ENCODE results near the gene PRXL2A. TPM values are rescaled to one million over a fixed set of nuclear protein-coding genes. Genes with fewer than 3 reads are reported as not detected.

Gene PRXL2A
- total RNA-seq, 2 experiments from 2014 or later: 4.5 to 5.2 TPM

- Mint-ChIP-seq H3K4me1 (peaks cover 85% of the 10 kb centered on the region), H3K27me3 (no peaks in the 10 kb centered on the region), H3K9me3 (no peaks in the 10 kb centered on the region), H3K27ac (peak overlapping the region; percentile 97), H3K36me3 (ENCODE audit: low read depth) (peaks cover 77% of the 10 kb centered on the region), H3K4me3 (peak overlapping the region; percentile 94)
- CTCF ChIA-PET: interaction anchor here (0.6 to 24.7 kb wide), 15 partner anchors 10 to 81 kb away, joined by 3 to 414 read pairs (median 6); no protein-coding TSS in a partner anchor
- POLR2A ChIA-PET: interaction anchor here (0.8 to 21.7 kb wide), 10 partner anchors 9 to 78 kb away, joined by 3 to 404 read pairs (median 4); no protein-coding TSS in a partner anchor
- peak; percentile 88 for DNase-seq
Measured at GRCh38 chr10:80459047-80459865, 50.9 kb downstream of the PRXL2A start.

DNA sequence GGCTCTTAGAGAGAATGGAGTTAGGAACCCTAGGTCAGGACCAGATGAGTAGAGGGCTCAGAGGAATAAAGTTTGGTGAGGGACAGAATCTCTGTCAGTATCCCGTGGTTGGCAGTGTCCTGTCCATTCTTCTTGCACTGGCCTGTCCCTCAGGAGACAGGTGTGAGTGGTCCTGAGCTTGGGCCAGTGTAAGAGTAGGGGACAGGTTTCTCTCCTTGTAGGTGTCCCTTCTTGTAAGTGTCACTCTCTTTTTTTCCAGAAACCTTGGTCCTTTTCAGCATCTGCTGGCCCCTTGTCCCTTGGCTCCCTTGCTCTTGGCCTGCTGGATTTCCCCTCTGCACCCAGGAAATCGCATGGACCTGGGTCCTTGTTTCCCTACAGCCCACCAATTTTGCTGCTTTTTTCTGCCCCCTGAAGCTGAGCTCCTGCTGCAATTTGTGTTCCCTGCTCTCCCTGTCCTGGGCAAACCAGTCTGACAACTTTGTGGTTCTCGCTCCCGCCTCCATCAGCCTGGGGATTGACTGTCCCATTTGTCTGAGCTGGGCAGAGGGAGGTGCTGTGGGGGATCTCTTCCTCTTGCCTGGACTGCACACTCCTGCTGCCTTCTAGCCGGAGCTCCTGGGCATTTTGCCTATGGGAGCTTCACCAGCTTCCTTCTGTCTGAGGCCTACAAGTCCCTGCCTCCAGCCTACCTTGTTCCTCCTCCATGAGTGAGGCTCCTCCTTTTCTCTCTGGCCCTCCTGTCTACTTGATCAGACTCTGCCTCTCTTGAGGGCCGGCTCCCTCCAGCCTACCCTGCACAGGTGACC lies 52.3 kb downstream of the PRXL2A start:
- CTCF ChIA-PET: interaction anchor here (0.6 to 24.7 kb wide), 9 partner anchors 9 to 53 kb away, joined by 3 to 414 read pairs (median 13); no protein-coding TSS in a partner anchor
- Mint-ChIP-seq H3K36me3 (ENCODE audit: low read depth) (peaks cover 73% of the 10 kb centered on the region), H3K4me3 (peak overlapping the region; percentile 94), H3K27ac (peak overlapping the region; percentile 97), H3K27me3 (no peaks in the 10 kb centered on the region), H3K4me1 (peaks cover 98% of the 10 kb centered on the region), H3K9me3 (no peaks in the 10 kb centered on the region)
- POLR2A ChIA-PET: interaction anchor here (1.1 to 21.7 kb wide), 8 partner anchors 8 to 40 kb away, joined by 3 to 404 read pairs (median 7); no protein-coding TSS in a partner anchor
- no peak for DNase-seq

DNA sequence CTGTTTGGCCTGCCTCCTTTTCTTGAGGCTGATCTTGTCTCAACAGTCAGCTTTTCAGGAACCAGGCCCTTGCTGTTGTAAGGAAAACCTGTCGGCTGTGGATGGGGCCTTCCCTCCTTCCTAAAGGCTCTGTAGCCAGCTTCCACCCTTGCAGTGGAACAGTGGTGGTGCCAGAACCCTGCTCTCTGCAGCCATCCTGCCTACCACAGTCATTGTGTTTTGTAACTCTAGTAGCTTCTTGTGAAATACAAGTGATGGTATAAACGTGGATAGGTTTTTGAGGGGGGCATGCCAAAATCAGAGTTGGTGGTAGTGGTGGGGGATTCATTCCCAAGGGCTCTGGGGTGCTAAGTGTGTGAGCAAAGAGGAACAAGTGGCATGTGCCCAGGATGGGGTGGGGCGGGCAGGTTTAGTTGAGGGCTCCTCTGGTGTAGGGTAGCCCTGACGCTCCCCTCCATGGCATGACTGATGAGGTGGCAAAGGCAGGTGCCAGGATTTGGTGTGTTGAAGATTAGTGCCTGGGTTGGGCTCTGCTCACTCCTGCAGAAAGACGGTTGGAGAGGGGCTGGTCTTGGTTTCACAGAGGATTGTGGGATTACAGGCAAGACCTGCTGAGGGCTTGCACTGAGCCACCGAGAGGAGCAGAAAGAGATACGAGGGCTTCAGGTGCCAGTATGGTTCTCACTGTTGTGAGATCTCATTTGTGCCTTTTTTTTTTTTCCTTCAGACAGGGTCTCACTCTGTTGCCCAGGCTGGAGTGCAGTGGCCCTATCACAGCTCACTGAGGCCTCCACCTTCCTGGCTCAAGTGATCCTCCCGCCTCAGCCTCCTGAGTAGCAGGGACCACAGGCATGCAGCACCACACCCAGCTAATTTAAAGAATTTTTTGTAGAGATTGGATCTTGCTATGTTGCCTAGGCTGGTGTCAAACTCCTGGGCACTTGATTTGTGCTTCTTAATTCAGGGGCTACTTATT lies 53.1 kb downstream of the PRXL2A start:
- CTCF ChIA-PET: interaction anchor here (0.8 to 24.7 kb wide), 7 partner anchors 8 to 84 kb away, joined by 3 to 414 read pairs (median 3); no protein-coding TSS in a partner anchor
- peaks cover 99% of the 10 kb centered on the region for H3K4me1 Mint-ChIP-seq
- H3K36me3 Mint-ChIP-seq (ENCODE audit: low read depth): peaks cover 65% of the 10 kb centered on the region
- POLR2A ChIA-PET: interaction anchor here (1.1 to 21.7 kb wide), 7 partner anchors 7 to 39 kb away, joined by 3 to 404 read pairs (median 8); no protein-coding TSS in a partner anchor
- H3K27me3 Mint-ChIP-seq: no peaks in the 10 kb centered on the region
- no peaks in the 10 kb centered on the region for H3K9me3 Mint-ChIP-seq
- H3K4me3 Mint-ChIP-seq: peak overlapping the region; percentile 94
- DNase-seq: no peak
- peak overlapping the region; percentile 97 for H3K27ac Mint-ChIP-seq

DNA sequence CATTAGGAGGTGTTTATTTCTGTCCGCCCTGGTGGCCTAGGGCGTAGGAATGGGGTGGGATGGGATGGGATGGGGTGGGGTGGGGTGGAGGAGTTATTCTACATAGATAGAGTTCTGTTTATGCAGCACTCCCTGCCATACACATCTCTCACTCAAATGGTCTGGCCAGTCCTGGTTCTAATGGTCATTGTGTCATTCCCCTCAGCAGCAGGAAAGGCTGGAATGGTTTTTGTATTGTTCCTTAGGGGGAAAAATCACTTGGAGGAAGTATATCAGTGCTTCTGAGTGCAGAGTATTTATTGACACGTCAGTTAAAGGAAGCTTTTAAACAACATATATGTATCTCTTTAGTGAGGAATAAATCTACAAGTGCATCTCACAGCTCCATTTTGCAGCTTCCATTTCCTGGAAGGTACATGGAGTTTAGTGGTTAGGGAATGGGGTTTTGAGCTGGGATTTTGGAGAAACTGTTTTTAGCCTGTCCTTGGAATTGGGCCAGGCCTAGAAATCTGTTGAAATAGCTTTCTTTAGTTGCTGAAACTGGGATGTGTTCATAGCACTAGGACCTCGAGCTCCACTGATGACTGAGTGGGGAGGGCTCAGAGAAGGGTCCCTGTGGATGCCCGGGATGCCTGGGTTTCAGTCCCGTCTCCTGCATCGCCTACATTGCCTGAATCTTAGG lies 54.1 kb downstream of the PRXL2A start:
- CTCF ChIA-PET: interaction anchor here (0.7 to 24.7 kb wide), 6 partner anchors 8 to 85 kb away, joined by 3 to 414 read pairs (median 3); partner anchors contain the start of gene TSPAN14
- Mint-ChIP-seq H3K9me3 (no peaks in the 10 kb centered on the region), H3K27ac (peak overlapping the region; percentile 97), H3K4me1 (peaks cover 99% of the 10 kb centered on the region), H3K36me3 (ENCODE audit: low read depth) (peaks cover 65% of the 10 kb centered on the region), H3K27me3 (no peaks in the 10 kb centered on the region), H3K4me3 (peak overlapping the region; percentile 28)
- DNase-seq: no peak
- POLR2A ChIA-PET: interaction anchor here (1.6 to 21.7 kb wide), 7 partner anchors 5 to 38 kb away, joined by 6 to 404 read pairs (median 11); partner anchors contain the start of gene TSPAN14

DNA sequence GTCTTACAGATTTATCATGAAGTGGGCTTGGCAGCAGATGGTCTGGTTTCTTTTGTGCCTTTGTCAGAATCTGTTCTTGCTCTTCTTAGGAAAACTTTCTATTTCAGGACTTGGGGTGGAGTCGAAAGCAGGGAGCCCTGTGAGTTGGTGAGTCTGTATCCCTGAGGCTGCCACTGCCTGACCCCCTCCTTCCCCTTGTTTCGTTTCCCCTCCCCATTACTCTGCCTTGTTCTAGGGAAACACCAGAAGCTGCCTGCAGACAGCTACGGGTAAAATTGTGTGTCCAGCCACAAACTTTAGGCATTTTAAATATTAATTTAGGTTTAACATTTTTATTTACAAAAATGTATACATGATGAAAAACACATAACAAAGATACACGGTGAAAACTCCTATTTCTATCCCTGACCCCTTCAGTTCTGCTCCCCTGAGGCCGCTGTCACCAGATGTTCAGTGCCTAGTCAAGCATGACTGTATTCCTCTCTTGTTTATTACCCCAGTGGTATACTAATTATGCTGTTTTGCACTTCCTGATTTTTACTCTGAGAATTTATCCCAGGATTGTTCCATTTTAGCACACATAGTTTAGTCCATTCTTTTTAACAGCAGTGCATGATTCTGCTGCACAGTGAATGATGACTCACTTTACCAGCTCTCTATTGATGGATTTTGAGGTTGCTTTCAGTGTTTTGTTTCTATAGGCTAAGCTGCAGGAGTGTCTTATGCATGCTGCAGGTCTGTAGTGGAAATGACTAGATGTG lies 54.8 kb downstream of the PRXL2A start:
- CTCF ChIA-PET: interaction anchor here (0.7 to 24.7 kb wide), 5 partner anchors 9 to 41 kb away, joined by 3 to 414 read pairs (median 3); partner anchors contain the start of gene TSPAN14
- peaks cover 63% of the 10 kb centered on the region for H3K36me3 Mint-ChIP-seq (ENCODE audit: low read depth)
- POLR2A ChIA-PET: interaction anchor here (1.0 to 21.7 kb wide), 7 partner anchors 5 to 38 kb away, joined by 5 to 404 read pairs (median 11); partner anchors contain the start of gene TSPAN14

GRCh38 chr10:80463868-80464267 lies 55.5 kb downstream of the PRXL2A start:
- Mint-ChIP-seq H3K4me3 (peak overlapping the region; percentile 68), H3K27ac (peak overlapping the region; percentile 90), H3K27me3 (no peaks in the 10 kb centered on the region), H3K9me3 (no peaks in the 10 kb centered on the region), H3K36me3 (ENCODE audit: low read depth) (peaks cover 64% of the 10 kb centered on the region), H3K4me1 (peaks cover 99% of the 10 kb centered on the region)
- ChIA-PET CTCF (interaction anchor here (1.9 to 24.7 kb wide), 2 partner anchors 20 to 41 kb away, joined by 6 to 414 read pairs; no protein-coding TSS in a partner anchor), POLR2A (interaction anchor here (0.8 to 21.7 kb wide), 8 partner anchors 6 to 37 kb away, joined by 3 to 404 read pairs (median 9); partner anchors contain the start of gene TSPAN14)
- no peak for DNase-seq

More for the DNA sequence above, 54.8 kb downstream of the PRXL2A start:
- no peak for DNase-seq
- Mint-ChIP-seq H3K4me1 (peaks cover 99% of the 10 kb centered on the region), H3K27ac (peak overlapping the region; percentile 90), H3K27me3 (no peaks in the 10 kb centered on the region), H3K4me3 (peak overlapping the region; percentile 68), H3K9me3 (no peaks in the 10 kb centered on the region)

DNA sequence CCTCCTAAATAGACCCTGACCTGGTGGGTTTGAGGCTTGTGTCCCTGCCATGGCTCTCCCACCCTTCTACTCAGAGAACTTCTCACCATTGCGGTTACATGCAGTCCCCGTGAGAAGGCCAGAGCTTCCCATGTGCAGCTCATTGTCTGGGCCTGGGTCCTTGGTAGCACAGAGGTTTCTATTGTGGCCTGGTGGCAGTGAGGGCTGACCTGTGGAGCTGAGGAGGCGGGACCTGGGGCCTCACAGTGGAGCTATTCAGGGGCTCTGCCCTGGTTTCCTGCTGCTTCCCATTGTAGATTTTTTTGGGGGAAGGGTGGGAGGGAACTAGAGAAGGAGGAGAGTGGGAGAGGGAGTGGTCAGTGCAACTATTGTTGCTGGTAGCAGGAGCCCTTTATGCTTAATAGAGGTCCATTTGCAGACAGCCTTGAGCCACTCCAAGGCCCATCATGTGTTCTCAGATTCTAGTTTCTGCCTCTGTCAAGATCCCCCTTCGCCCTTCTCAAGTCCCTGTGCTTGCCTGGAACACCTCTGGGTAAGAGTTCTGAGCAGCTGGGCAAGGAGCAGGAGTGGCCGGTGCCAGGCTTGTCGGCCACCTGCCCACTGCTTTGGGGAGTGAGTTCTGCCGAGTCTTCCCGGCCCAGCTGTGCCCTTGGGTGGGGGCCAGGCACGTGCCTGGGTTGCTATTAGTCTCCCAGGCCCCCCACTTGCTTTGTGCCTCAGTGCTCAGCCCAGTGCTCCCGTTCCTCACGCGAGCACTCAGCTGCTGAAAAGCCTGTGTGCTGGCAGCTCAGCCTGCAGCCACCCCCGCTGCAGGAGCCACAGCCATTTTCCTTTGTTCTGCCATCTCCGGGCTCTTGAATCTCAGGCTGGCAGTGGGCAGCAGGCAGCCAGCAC lies 56.5 kb downstream of the PRXL2A start:
- CTCF ChIA-PET: interaction anchor here (4.6 to 24.7 kb wide), 3 partner anchors 7 to 40 kb away, joined by 27 to 414 read pairs (median 82); partner anchors contain the start of gene TSPAN14
- peak overlapping the region; percentile 90 for H3K27ac Mint-ChIP-seq
- DNase-seq: no peak

DNA sequence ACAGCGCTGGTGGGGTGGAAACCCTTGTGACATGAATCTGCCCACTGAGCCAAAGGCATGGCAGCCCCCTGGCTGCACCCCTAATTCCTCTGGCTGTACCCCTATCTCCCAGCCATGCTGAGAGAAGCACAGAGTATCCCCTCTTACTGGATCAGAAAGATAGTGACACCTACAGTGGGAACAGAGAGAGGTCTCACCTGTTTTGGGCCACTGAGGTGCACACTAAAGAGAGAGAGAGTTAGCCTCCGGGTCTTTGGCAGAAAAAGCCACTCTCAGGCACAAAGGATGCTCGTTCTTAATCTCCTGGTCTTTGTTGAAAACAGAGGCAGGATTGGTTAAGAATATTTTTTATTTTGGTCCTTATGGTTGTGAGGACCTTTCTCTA lies 57.1 kb downstream of the PRXL2A start:
- Mint-ChIP-seq H3K9me3 (no peaks in the 10 kb centered on the region), H3K36me3 (ENCODE audit: low read depth) (peaks cover 60% of the 10 kb centered on the region), H3K4me1 (peaks cover 98% of the 10 kb centered on the region), H3K27me3 (no peaks in the 10 kb centered on the region), H3K4me3 (peak overlapping the region; percentile 65), H3K27ac (peak overlapping the region; percentile 90)
- POLR2A ChIA-PET: interaction anchor here (1.2 to 21.7 kb wide), 4 partner anchors 8 to 35 kb away, joined by 3 to 404 read pairs (median 258); partner anchors contain the start of gene TSPAN14
- CTCF ChIA-PET: interaction anchor here (2.8 to 24.7 kb wide), 4 partner anchors 8 to 39 kb away, joined by 7 to 414 read pairs (median 54); partner anchors contain the start of gene TSPAN14
- no peak for DNase-seq

More for the DNA sequence above, 56.5 kb downstream of the PRXL2A start:
- Mint-ChIP-seq H3K27me3 (no peaks in the 10 kb centered on the region), H3K4me1 (peaks cover 99% of the 10 kb centered on the region), H3K36me3 (ENCODE audit: low read depth) (peaks cover 61% of the 10 kb centered on the region), H3K4me3 (peak overlapping the region; percentile 68), H3K9me3 (no peaks in the 10 kb centered on the region)
- POLR2A ChIA-PET: interaction anchor here (0.8 to 21.7 kb wide), 7 partner anchors 7 to 36 kb away, joined by 3 to 404 read pairs (median 11); partner anchors contain the start of gene TSPAN14

DNA sequence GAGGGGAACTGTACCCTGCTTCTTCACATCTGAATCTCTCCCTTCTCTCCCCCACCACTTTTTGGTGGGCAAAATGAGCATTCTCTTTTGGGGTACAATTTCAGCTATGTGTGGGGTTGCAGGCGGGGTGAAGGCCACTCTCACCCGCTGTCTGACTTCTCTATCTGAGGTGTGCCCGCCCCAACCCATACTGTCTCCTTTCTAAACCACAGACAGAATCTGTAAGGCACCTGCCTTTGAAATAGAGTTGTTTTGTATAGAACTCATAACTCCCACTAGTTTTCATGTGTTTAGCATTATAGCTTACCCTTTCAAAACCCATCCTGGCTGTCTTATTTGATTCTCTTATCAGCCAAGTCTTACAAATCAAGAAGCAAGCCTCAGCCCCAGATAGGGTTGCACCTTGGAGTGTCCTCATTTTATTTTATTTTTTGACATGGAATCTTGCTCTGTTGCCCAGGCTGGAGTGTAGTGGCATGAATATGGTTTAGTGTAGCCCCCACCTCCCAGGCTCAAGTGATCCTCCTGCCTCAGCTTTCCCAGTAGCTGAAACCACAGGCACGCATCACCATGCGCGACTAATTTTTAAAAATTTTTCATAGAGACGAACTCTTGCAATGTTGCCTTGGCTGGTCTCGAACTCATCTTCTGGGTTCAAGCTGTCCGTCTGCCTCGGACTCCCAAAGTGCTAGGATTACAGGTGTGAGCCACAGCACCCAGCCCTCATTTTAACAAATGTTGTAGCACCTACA lies 57.7 kb downstream of the PRXL2A start:
- peaks cover 60% of the 10 kb centered on the region for H3K36me3 Mint-ChIP-seq (ENCODE audit: low read depth)

More for the DNA sequence above, 57.7 kb downstream of the PRXL2A start:
- H3K27ac Mint-ChIP-seq: peak overlapping the region; percentile 90
- H3K4me3 Mint-ChIP-seq: peak overlapping the region; percentile 65
- H3K27me3 Mint-ChIP-seq: no peaks in the 10 kb centered on the region
- peaks cover 98% of the 10 kb centered on the region for H3K4me1 Mint-ChIP-seq
- POLR2A ChIA-PET: interaction anchor here (1.2 to 21.7 kb wide), 5 partner anchors 7 to 35 kb away, joined by 3 to 404 read pairs (median 182); partner anchors contain the start of gene TSPAN14
- H3K9me3 Mint-ChIP-seq: no peaks in the 10 kb centered on the region
- CTCF ChIA-PET: interaction anchor here (1.6 to 24.7 kb wide), 5 partner anchors 8 to 38 kb away, joined by 7 to 414 read pairs (median 27); partner anchors contain the start of gene TSPAN14
- peak; percentile 58 for DNase-seq
